OCI-LY1 (cell line): ENCODE measurements around the gene NBEA.

Source experiments
- CTCF ChIP-seq: fragments of 200-600 bp; sonication (generic), shearing (Covaris generic); IDR thresholded peaks from 2 replicates; pipeline ENCODE4 v1.5.1; 2017; ENCODE audit warnings: mild to moderate bottlenecking, antibody characterized with exemption, low read length, moderate library complexity, mixed read lengths
- EZH2 ChIP-seq: fragments of 200-600 bp; sonication (generic), shearing (Covaris generic); IDR thresholded peaks from 2 replicates; pipeline ENCODE4 v1.8.0; 2017; ENCODE audit warnings: borderline replicate concordance, mixed run types, mild to moderate bottlenecking, antibody characterized with exemption, low read length, moderate library complexity, mixed read lengths

- TF ChIP-seq CTCF = no peak
- no peak for TF ChIP-seq EZH2
Measured at GRCh38 chr13:35093356-35093755, 151.3 kb downstream of the NBEA start.
